Skeletal muscle tissue (tissue), 4 donors: ENCODE results near the gene TEX22. TPM values are rescaled to one million over a fixed set of nuclear protein-coding genes. Genes with fewer than 3 reads are reported as not detected.
"Not testable (repeated sequence)": the region's sequence is repeated elsewhere in the genome, so short reads cannot be mapped to it uniquely, and the experiment has no call there.

Experiments used
- H3K27ac ChIP-seq: one replicate; pipeline ENCODE4 v1.7.0; 2013; ENCODE audit warnings: mild to moderate bottlenecking, low read depth, low read length, inconsistent platforms
- H3K27me3 ChIP-seq, 3 donors: one replicate each; pipeline ENCODE4 v1.7.0; 2013; ENCODE audit warnings: low read length in 3 of 3; ENCODE audit not compliant: control insufficient read depth in 3 of 3, insufficient read depth in 3 of 3
- H3K36me3 ChIP-seq, 3 donors: one replicate each; pipeline ENCODE4 v1.7.0; 2013; ENCODE audit warnings: low read length in 3 of 3; ENCODE audit not compliant: control insufficient read depth in 3 of 3, insufficient read depth in 3 of 3
- H3K4me1 ChIP-seq, 3 donors: one replicate each; pipeline ENCODE4 v1.7.0; 2013; ENCODE audit warnings: low read length in 3 of 3, mild to moderate bottlenecking in 3 of 3; ENCODE audit not compliant: control insufficient read depth in 3 of 3, insufficient read depth in 3 of 3
- H3K4me3 ChIP-seq, 3 donors: one replicate each; pipeline ENCODE4 v1.7.0; 2013; ENCODE audit warnings: low read length in 3 of 3
- H3K9ac ChIP-seq, 3 donors: one replicate each; pipeline ENCODE4 v1.7.0; 2013; ENCODE audit warnings: low read length in 3 of 3, mild to moderate bottlenecking in 3 of 3, moderate library complexity in 2 of 3, low read depth in 1 of 3
- H3K9me3 ChIP-seq, 3 donors: one replicate each; pipeline ENCODE4 v1.7.0; 2013; ENCODE audit warnings: low read length in 3 of 3; ENCODE audit not compliant: control insufficient read depth in 3 of 3
- total RNA-seq: library from RNA; depleted of rRNA; stranded (reverse); fragments of >200 nt; gene quantifications from one replicate; pipeline ENCODE4 v1.2.3, GENCODE V29; 2014
- donor health status: Osteomylitis.

The TEX22 gene
- total RNA-seq, 1 donor from 2014 or later: under 0.01 TPM

DNA sequence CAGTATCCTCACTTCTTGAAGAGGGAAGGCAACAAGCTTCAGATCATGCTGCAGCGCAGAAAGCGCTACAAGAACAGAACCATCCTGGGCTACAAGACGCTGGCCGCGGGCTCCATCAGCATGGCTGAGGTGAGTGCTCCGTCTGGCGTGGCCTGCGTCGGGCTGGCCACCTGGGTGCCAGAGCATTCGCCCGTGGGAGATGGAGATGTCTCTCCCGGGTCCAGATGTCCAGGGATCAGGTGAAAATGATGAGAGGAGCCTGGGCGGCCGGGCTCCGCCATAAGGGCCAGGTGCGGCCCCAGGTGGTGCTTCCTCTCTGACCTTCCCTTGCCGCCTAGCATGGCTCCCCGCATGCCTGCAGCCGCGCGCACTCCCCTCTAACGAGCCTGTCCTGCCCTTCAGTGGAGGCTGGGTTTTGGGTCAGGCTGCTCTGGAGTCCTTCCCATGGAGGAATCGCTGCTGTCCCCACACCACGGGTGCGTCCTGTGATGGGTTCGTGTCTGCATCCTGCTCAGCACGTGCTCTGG lies 43.2 kb upstream of the TEX22 start:
- Histone ChIP-seq H3K36me3 (peaks cover 14 to 16% (median 14%) of the 10 kb centered on the region in 3 donors), H3K4me1 (peaks cover 4 to 7% (median 5%) of the 10 kb centered on the region in 3 donors), H3K9ac (no peak overlapping the region), H3K4me3 (no peak overlapping the region), H3K9me3 (no peaks in the 10 kb centered on the region), H3K27ac (no peak overlapping the region), H3K27me3 (no peaks in the 10 kb centered on the region)

DNA sequence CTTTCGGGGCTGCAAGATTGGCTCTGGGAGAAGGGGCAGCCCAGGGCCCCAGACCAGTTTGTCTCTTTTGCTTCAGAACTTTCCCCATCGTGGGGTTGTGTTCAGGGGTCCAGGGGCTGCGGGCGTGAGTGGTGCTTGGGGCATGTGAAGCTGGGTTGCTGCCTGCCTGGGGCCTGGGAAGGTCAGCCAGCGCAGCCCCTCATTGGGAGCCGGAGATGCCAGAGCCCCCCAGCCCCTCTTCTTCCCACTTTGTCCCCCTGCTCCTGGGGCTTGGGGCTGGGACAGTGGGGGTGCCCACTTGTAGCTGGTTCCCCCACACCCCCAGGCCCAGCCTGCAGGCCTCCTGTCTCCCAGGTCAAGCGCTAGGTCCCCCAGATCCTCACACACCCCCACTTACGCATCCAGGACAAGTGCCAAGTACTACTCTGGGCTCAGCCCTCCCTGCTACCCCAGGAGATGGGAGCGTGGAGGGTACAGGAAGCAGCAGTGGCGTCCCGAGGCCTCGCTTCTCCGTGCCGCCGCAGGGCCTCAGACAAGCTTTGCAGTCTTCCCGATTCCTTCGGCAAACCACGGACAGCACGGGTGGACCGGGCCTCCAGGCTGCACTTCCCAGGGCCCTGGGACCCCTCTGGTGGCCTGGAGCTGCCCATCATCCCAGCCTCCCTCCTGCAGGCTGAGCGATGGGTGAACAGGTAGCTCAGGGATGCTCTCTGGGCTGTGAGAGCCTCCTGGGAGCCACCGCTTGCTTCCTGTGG lies 42.3 kb upstream of the TEX22 start:
- Histone ChIP-seq H3K27me3 (no peaks in the 10 kb centered on the region), H3K27ac (no peak overlapping the region), H3K4me1 (peaks cover 4 to 7% (median 5%) of the 10 kb centered on the region in 3 donors), H3K36me3 (peaks cover 16 to 19% (median 18%) of the 10 kb centered on the region in 3 donors), H3K9me3 (no peaks in the 10 kb centered on the region), H3K9ac (peak overlapping the region in 1 of 3 donors; percentile 16), H3K4me3 (no peak overlapping the region)

DNA sequence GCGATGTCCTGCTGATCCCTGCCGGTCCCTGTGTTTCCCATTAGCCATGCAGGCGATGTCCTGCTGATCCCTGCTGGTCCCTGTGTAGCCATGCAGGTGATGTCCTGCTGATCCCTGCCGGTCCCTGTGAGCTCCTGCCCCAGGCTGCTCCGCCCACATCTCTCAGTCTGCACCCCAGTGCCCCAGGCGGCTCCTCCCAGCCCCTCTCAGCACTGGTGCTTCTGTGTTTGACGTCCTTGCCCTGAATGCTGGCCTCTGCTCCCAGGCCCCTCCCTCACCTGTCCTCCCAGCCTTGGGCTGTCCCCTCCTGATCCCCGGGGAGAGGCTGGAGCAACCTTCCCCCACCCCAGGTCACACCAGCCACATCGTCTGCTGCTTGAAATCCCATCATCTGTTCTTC lies 41.4 kb upstream of the TEX22 start:
- Histone ChIP-seq H3K4me3 (no peak overlapping the region), H3K27ac (no peak overlapping the region), H3K4me1 (peaks cover 2 to 3% (median 3%) of the 10 kb centered on the region in 3 donors), H3K27me3 (no peaks in the 10 kb centered on the region), H3K36me3 (peaks cover 16 to 19% (median 18%) of the 10 kb centered on the region in 3 donors), H3K9me3 (no peaks in the 10 kb centered on the region), H3K9ac (no peak overlapping the region)

DNA sequence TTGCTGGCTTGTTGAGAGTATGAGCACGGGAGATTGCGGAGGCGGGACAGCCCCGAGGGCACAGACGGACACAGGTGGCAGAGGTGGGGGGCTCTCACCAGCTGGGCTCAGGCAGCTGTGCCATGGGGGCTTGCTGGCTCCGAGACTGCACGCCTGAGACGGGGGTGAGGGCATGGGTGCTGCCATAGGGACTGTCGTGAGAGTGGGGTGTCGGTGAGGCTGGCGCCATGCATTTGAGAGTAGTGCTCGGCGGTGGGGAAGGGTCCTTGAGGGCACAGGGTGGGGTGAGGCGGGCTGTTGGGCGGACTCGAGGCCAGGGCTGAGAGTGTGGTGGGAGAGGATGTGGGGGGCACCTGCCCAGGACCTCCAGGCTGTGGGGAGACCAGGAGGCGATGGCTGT lies 40.7 kb upstream of the TEX22 start:
- peaks cover 16 to 19% (median 18%) of the 10 kb centered on the region in 3 donors for H3K36me3 ChIP-seq
- no peak overlapping the region for H3K4me3 ChIP-seq
- H3K27me3 ChIP-seq: no peaks in the 10 kb centered on the region
- no peak overlapping the region for H3K9ac ChIP-seq
- no peaks in the 10 kb centered on the region for H3K9me3 ChIP-seq
- H3K4me1 ChIP-seq: no peaks in the 10 kb centered on the region
- H3K27ac ChIP-seq: no peak overlapping the region

DNA sequence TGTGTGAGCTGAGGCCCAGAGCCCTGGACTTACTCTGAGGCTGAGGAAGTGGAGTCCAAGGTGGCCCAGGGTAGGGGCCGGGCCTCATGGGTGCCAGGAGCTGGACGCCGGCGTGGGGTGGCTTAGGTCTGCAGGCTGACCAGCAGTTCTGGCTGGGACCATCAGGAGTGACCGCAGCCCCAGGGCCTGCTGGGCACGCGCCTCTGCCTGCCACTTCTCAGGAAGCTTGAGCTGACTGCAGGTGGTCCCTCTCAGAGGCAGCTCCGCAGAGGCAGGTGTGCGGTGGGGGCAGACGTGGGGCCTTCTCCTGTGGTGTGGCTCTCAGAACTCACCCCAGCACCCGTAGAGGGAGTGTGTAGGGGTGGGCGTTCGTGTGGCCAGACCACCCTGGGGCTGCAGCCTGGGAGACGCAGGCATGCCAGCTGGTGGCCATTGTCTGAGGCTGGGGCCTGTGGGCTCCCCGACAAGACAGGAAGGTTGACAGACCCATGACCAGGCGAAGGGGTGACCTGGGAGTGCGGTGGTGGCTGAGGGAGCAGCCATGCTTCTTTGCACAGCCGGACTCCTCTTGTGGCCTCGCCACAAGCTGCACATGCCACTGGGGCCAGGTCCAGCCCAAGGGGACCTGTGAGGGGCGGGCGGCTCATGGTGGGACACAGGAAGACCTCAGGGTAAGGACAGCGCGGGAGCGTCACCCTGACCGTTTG lies 40.0 kb upstream of the TEX22 start:
- Histone ChIP-seq H3K27ac (no peak overlapping the region), H3K4me1 (no peaks in the 10 kb centered on the region), H3K9ac (no peak overlapping the region), H3K27me3 (no peaks in the 10 kb centered on the region), H3K9me3 (no peaks in the 10 kb centered on the region), H3K4me3 (no peak overlapping the region), H3K36me3 (peaks cover 16 to 20% (median 18%) of the 10 kb centered on the region in 3 donors)

DNA sequence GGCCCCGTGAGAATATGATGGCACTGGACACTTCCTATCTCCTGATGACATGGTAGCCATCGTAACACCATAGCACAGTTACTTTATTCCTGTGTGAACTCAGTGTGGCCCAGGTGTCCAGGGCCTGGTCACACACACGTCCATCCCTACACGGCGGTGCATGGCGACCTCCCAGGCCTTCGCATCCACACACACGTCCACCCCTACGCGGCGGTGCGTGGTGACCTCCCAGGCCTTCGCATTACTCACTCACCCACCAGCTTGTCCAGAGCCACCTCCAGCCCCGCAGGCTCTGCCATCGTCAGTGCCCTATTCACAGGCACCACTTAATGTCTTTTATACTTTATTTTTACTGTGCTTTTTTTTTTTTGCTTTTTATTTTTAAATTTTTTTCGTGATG lies 39.4 kb upstream of the TEX22 start:
- Histone ChIP-seq H3K27ac (no peak overlapping the region), H3K9ac (no peak overlapping the region), H3K36me3 (peaks cover 16 to 23% (median 18%) of the 10 kb centered on the region in 3 donors), H3K27me3 (no peaks in the 10 kb centered on the region), H3K4me1 (no peaks in the 10 kb centered on the region), H3K4me3 (no peak overlapping the region), H3K9me3 (no peaks in the 10 kb centered on the region)

DNA sequence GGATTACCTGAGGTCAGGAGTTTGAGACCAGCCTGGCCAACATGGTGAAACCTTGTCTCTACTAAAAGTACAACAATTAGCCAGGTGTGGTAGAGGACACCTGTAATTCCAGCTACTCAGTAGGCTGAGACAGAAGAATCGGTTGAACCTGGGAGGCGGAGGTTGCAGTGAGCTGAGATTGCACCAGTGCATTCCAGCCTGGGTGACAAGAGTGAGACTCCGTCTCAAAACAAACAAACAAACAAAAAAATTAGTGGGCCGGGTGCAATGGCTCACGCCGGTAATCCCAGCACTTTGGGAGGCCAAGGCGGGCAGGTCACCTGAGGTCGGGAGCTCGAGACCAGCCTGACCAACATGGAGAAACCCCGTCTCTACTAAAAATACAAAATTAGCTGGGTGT lies 36.9 kb upstream of the TEX22 start:
- not testable (repeated sequence) for H3K9ac ChIP-seq, H3K4me1 ChIP-seq, H3K4me3 ChIP-seq, H3K9me3 ChIP-seq, H3K27ac ChIP-seq, H3K27me3 ChIP-seq
- H3K36me3 ChIP-seq: peaks cover 10 to 12% (median 11%) of the 10 kb centered on the region in 3 donors

DNA sequence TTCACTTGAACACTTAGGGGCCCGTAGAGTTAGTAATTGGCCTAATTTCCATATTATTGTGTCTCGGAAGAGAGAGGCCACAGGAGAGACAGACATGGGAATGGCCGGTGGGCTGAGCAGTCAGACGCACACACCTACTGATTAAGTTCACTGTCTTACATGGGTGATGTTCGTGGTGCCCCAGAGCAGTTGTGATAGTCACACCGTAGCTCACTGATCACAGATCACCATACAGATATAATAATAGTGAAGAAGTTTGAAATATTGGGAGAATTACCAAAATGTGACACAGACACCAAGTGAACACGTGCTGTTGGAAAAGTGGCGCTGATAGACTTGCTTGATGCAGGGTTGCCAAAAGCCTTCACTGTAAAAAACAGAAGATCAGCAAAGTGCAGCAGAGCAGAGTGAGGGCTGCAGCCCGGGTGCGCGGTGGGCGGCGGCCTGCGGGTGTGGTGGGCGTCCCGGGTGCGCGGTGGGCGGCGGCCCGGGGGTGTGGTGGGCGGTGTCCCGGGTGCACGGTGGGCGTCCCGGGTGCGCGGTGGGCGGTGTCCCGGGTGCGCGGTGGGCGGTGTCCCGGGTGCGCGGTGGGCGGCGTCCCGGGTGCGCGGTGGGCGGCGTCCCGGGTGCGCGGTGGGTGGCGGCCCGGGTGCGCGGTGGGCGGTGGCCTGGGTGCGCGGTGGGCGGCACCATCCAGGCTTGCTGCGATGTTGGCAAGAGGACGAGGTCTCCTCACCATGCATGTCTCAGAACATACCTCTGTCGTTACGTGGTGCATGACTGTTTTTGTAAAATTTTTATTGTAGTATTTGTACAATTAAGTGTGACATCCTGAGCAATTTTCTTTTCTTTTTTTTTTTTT lies 34.3 kb upstream of the TEX22 start:
- H3K27me3 ChIP-seq: no peaks in the 10 kb centered on the region
- no peak overlapping the region for H3K4me3 ChIP-seq

DNA sequence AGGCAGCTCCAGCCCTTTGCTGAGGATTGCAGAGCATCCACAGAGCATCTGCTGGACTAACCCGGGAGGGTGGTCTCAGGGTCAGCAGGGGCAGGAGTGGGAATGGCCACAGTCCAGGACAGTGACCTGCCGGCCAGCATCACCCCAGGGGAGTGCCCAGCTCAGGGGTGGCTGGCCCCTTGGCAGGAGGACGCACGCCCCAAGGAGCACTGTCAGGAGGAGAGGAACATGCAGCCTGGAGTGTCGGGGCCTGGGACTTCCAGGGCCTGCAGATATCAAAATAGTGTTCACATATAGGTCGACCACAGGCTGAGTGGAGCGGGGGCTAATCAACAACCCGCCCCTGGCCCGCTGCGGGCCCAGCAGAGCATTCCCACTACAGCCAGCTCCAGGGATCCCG lies 33.2 kb upstream of the TEX22 start:
- H3K27me3 ChIP-seq: no peaks in the 10 kb centered on the region
- H3K9ac ChIP-seq: peak overlapping the region in 1 of 3 donors; percentile 45
- no peaks in the 10 kb centered on the region for H3K4me1 ChIP-seq
- peaks cover 11 to 28% (median 25%) of the 10 kb centered on the region in 3 donors for H3K36me3 ChIP-seq
- no peaks in the 10 kb centered on the region for H3K9me3 ChIP-seq
- H3K4me3 ChIP-seq: no peak overlapping the region
- H3K27ac ChIP-seq: no peak overlapping the region

More for the DNA sequence above, 34.3 kb upstream of the TEX22 start:
- Histone ChIP-seq H3K9me3 (no peaks in the 10 kb centered on the region), H3K36me3 (peaks cover 11 to 28% (median 21%) of the 10 kb centered on the region in 3 donors), H3K27ac (no peak overlapping the region), H3K4me1 (no peaks in the 10 kb centered on the region), H3K9ac (no peak overlapping the region)
